ENCODE results near the gene ABCC5. TPM values are rescaled to one million over a fixed set of nuclear protein-coding genes. Genes with fewer than 3 reads are reported as not detected.

Gene ABCC5
- total RNA-seq, 1 donor from 2014 or later = 23.8 TPM

DNA sequence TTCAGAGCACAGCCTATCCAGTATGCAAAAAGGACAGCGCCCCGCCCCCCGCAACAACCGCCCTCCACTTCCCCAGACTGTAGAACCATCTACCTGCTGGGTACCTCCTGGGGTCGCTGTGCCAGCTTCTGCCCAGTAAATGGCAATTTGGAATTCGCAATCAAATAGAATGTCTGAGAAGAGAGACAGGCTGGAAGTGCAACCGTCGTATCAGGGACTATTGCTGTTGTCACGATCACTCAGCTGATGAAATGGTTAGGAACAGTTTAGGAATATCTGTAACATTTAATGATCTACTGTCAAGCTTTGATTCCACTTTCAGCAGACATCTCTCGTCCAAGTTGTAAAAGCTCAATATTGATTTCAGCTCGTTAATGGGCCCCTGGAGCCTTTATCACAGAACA lies 119.7 kb downstream of the ABCC5 start:
- no peaks in the 10 kb centered on the region for H3K9me3 Mint-ChIP-seq (ENCODE audit: low read depth)
- DNase-seq (ENCODE audit: low spot score) = no peak
- TF ChIP-seq, protein P1, sequence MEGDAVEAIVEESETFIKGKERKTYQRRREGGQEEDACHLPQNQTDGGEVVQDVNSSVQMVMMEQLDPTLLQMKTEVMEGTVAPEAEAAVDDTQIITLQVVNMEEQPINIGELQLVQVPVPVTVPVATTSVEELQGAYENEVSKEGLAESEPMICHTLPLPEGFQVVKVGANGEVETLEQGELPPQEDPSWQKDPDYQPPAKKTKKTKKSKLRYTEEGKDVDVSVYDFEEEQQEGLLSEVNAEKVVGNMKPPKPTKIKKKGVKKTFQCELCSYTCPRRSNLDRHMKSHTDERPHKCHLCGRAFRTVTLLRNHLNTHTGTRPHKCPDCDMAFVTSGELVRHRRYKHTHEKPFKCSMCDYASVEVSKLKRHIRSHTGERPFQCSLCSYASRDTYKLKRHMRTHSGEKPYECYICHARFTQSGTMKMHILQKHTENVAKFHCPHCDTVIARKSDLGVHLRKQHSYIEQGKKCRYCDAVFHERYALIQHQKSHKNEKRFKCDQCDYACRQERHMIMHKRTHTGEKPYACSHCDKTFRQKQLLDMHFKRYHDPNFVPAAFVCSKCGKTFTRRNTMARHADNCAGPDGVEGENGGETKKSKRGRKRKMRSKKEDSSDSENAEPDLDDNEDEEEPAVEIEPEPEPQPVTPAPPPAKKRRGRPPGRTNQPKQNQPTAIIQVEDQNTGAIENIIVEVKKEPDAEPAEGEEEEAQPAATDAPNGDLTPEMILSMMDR (IDR thresholded peaks at IDR 0.05) = no peak
- H3K36me3 Mint-ChIP-seq (ENCODE audit: low read depth) = no peaks in the 10 kb centered on the region
- peaks cover 27% of the 10 kb centered on the region for H3K27me3 Mint-ChIP-seq (ENCODE audit: low read depth)
- H3K4me3 Mint-ChIP-seq (ENCODE audit: unreplicated experiment) = no peak overlapping the region
- H3K4me1 Mint-ChIP-seq (ENCODE audit: low read depth) = no peaks in the 10 kb centered on the region
- H3K27ac Mint-ChIP-seq (ENCODE audit: unreplicated experiment) = no peak overlapping the region

DNA sequence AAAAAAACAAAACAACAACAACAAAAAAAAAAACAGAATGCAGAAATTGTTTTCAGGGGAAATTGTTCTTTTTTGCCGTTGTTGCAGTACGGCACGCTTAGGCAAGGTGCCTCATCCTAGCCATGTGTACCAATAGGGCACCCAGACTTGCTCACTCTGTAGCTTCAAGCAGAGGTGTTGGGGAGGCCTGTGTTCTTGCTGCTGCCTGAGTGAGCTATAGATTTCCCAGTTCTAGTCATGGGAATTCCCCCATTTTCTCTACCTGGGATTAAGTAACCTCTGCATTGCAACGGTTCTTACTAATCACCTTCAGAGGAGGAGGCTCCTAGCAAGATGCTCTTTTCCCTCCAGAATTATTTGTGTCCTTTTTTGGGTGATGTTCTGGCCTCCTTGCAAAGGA lies 120.1 kb downstream of the ABCC5 start:
- H3K36me3 Mint-ChIP-seq (ENCODE audit: low read depth) = no peaks in the 10 kb centered on the region
- H3K27ac Mint-ChIP-seq (ENCODE audit: unreplicated experiment) = no peak overlapping the region
- no peaks in the 10 kb centered on the region for H3K4me1 Mint-ChIP-seq (ENCODE audit: low read depth)
- peaks cover 27% of the 10 kb centered on the region for H3K27me3 Mint-ChIP-seq (ENCODE audit: low read depth)
- H3K9me3 Mint-ChIP-seq (ENCODE audit: low read depth) = no peaks in the 10 kb centered on the region
- DNase-seq (ENCODE audit: low spot score) = no peak
- TF ChIP-seq, protein P1 (IDR thresholded peaks at IDR 0.05) = no peak
- H3K4me3 Mint-ChIP-seq (ENCODE audit: unreplicated experiment) = no peak overlapping the region

DNA sequence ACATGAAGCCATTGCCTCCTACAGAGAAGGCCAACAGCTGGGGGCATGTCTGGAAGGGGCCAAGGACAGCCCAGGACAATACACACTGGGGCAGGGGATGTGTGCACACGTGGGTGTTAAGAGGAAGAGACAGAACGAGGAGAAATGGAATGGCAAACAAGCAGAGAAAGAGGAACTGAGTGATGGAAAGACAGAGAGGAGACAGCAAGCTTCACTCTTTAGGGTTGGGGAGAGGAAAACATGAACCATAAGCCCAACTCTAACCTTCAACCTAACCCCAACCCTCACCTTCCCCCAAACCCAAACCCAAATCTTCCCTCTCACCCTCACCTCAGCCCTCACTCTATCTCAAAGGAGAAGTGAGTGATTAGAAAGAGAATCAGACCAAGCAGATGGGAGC lies 121.1 kb downstream of the ABCC5 start:
- no peaks in the 10 kb centered on the region for H3K9me3 Mint-ChIP-seq (ENCODE audit: low read depth)
- H3K4me3 Mint-ChIP-seq (ENCODE audit: unreplicated experiment) = no peak overlapping the region
- no peaks in the 10 kb centered on the region for H3K4me1 Mint-ChIP-seq (ENCODE audit: low read depth)
- no peak overlapping the region for H3K27ac Mint-ChIP-seq (ENCODE audit: unreplicated experiment)
- TF ChIP-seq, protein P1 (IDR thresholded peaks at IDR 0.05) = no peak
- peaks cover 26% of the 10 kb centered on the region for H3K27me3 Mint-ChIP-seq (ENCODE audit: low read depth)
- no peaks in the 10 kb centered on the region for H3K36me3 Mint-ChIP-seq (ENCODE audit: low read depth)
- no peak for DNase-seq (ENCODE audit: low spot score)

DNA sequence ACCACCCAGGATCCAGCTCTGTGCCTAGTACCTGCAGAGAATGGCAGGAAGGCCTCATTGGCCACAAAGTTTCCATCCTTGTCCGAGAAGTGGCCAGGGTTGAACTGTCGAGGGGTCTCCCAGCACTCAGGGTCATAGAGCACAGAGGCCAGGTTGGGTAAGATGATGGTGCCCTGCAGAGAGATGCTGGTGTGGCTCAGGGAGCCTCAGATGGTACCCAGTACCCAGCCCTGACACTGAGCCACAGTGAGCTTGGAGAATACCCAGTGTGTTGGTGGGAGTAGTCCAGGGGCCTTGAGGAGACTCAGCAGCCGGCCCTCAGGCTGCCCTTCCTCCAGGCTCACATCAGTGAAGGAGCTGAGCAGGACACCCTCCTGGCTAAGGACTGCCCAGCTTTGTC lies 121.5 kb downstream of the ABCC5 start:
- H3K27me3 Mint-ChIP-seq (ENCODE audit: low read depth) = peaks cover 21% of the 10 kb centered on the region
- TF ChIP-seq, protein P1 (IDR thresholded peaks at IDR 0.05) = no peak
- no peak for DNase-seq (ENCODE audit: low spot score)
- H3K4me1 Mint-ChIP-seq (ENCODE audit: low read depth) = no peaks in the 10 kb centered on the region
- H3K9me3 Mint-ChIP-seq (ENCODE audit: low read depth) = no peaks in the 10 kb centered on the region
- no peaks in the 10 kb centered on the region for H3K36me3 Mint-ChIP-seq (ENCODE audit: low read depth)
- H3K4me3 Mint-ChIP-seq (ENCODE audit: unreplicated experiment) = no peak overlapping the region
- no peak overlapping the region for H3K27ac Mint-ChIP-seq (ENCODE audit: unreplicated experiment)

DNA sequence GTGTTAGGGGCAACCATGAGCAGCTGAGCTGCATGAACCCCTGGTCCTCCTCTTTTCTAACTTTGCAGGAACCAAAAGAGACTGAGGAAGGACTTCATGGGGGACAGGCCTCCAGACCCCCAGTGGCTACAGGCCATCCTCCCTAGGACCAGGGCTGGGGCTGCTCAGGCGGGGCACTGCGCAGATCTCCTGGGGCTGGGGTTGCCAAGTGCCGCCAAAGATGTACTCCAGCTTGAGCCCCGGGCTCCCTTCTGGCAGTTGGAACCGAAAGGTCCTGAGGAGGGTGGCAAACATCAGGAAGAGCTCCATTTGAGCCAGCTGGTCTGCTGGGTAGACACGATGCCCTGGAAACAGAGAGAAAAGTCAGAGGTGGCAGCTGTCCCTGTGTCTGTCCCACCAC lies 121.9 kb downstream of the ABCC5 start:
- Mint-ChIP-seq H3K36me3 (ENCODE audit: low read depth) (no peaks in the 10 kb centered on the region), H3K4me3 (ENCODE audit: unreplicated experiment) (no peak overlapping the region), H3K27ac (ENCODE audit: unreplicated experiment) (no peak overlapping the region), H3K4me1 (ENCODE audit: low read depth) (no peaks in the 10 kb centered on the region), H3K27me3 (ENCODE audit: low read depth) (peaks cover 21% of the 10 kb centered on the region), H3K9me3 (ENCODE audit: low read depth) (no peaks in the 10 kb centered on the region)
- TF ChIP-seq, protein P1 (IDR thresholded peaks at IDR 0.05) = no peak
- no peak for DNase-seq (ENCODE audit: low spot score)
